Activated CD4-positive, alpha-beta T cell treated with anti-CD3 and anti-CD28 coated beads, Interleukin-2, amount 10 ng/mL, durations not matched to agents 7 days and 5 days (primary cell): Measurements from ENCODE around the gene TCFL5. TPM values are rescaled to one million over a fixed set of nuclear protein-coding genes. Genes with fewer than 3 reads are reported as not detected.
"Not testable (repeated sequence)": the region's sequence is repeated elsewhere in the genome, so short reads cannot be mapped to it uniquely, and the experiment has no call there.

Experiments used
- CTCF ChIA-PET: fragments of 350-600 bp; sonication (Branson Sonifier 250); formaldehyde crosslinking; loops from one replicate; lab custom pipeline; 2021; ENCODE audit warnings: antibody characterized with exemption; lab: Charles Lee
- POLR2A ChIA-PET: fragments of 350-600 bp; sonication (Branson Sonifier 250); formaldehyde crosslinking; loops from one replicate; lab custom pipeline; 2021; ENCODE audit warnings: antibody characterized with exemption; lab: Charles Lee
- DNase-seq: peaks from one replicate; pipeline ENCODE4 v3.0.0-alpha.2; 2020
- H3K27ac Mint-ChIP-seq: one replicate; pipeline ENCODE4 v1.8.0; 2021; ENCODE audit warnings: mild to moderate bottlenecking, moderate library complexity, mixed read lengths
- H3K27me3 Mint-ChIP-seq: one replicate; pipeline ENCODE4 v1.8.0; 2021; ENCODE audit warnings: mixed read lengths
- H3K36me3 Mint-ChIP-seq: one replicate; pipeline ENCODE4 v1.8.0; 2021; ENCODE audit warnings: low read depth, mixed read lengths
- H3K4me1 Mint-ChIP-seq: one replicate; pipeline ENCODE4 v1.8.0; 2021; ENCODE audit warnings: mixed read lengths
- H3K4me3 Mint-ChIP-seq: one replicate; pipeline ENCODE4 v1.8.0; 2021; ENCODE audit warnings: mild to moderate bottlenecking, moderate library complexity, mixed read lengths
- H3K9me3 Mint-ChIP-seq: one replicate; pipeline ENCODE4 v1.8.0; 2021; ENCODE audit warnings: mixed read lengths
- total RNA-seq, 2 experiments: library from RNA; stranded (reverse); gene quantifications; one replicate each; pipeline ENCODE4 v1.2.3, GENCODE V29; 2021

TCFL5 gene
- total RNA-seq, 2 experiments from 2014 or later, result 7.9 to 8.4 TPM

DNA sequence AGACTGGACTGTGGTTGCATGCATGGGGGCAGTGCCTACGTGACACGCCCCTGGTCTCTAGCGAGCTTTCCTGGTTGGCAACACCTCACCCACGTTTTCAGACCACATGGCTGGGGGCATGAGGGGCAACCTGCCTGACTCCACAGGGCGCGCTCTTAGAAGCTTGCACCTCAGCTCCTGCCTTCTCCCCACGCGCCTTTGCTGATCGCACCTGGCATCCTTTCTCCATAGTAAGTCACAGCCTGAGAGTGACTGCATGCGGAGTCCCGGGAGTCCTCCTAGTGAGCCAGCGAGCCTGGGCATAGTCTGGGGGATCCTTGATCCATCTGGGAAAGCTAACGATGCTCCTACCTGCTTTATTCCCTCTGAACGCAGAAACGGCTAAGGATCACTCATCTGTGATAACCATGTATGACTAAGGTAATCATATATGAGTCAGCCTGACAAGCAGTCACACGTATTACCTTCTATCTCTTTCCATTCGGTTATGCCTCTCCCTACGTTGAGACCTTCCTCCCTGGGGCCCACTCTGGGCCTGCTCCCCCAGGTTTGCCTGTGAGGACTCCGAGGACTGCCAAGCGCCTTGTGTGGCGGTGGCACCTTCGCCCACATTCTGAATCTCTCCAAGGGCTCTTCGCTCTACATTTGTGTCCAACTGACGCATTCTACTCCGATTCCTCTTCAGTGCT is 4.5 kb downstream of the TCFL5 start:
- peaks cover 2% of the 10 kb centered on the region for H3K9me3 Mint-ChIP-seq
- POLR2A ChIA-PET, result no interaction called here
- H3K27me3 Mint-ChIP-seq, result no peaks in the 10 kb centered on the region
- peaks cover 8% of the 10 kb centered on the region for H3K36me3 Mint-ChIP-seq
- peaks cover 18% of the 10 kb centered on the region for H3K4me1 Mint-ChIP-seq
- DNase-seq, result no peak
- no peak overlapping the region for H3K27ac Mint-ChIP-seq
- H3K4me3 Mint-ChIP-seq, result no peak overlapping the region
- CTCF ChIA-PET, result no interaction called here

DNA sequence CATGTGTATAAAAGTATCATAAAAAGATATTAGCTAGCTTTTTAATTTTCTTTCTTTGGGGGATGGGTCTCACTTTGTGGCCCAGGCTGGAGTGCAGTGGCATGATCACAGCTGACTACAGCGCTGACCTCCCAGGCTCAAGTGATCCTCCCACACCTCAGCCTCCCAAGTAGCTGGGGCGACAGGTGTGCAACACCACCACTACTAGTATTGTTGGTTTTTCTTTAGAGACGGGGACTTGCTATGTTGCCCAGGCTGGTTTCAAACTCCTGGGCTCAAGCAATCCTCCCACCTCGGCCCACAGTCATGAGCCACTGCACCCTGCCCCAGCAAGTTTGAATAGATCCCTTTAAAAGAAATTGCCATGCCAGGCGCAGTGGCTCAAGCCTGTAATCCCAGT is 6.5 kb downstream of the TCFL5 start:
- ChIA-PET CTCF (interaction anchor here (1.3 kb wide), 2 partner anchors 14 to 21 kb away, joined by 3 to 4 read pairs; no protein-coding TSS in a partner anchor), POLR2A (no interaction called here)
- H3K36me3 Mint-ChIP-seq, result peaks cover 6% of the 10 kb centered on the region
- H3K9me3 Mint-ChIP-seq, result no peaks in the 10 kb centered on the region
- H3K27ac Mint-ChIP-seq, result no peak overlapping the region
- no peak for DNase-seq
- peaks cover 10% of the 10 kb centered on the region for H3K4me1 Mint-ChIP-seq
- H3K4me3 Mint-ChIP-seq, result no peak overlapping the region
- H3K27me3 Mint-ChIP-seq, result no peaks in the 10 kb centered on the region

- DNase-seq, result no peak
- no peak overlapping the region for H3K4me3 Mint-ChIP-seq
- CTCF ChIA-PET, result interaction anchor here (1.3 kb wide), 1 partner anchor 15 kb away, joined by 3 read pairs; no protein-coding TSS in a partner anchor
- no peaks in the 10 kb centered on the region for H3K27me3 Mint-ChIP-seq
- no peak overlapping the region for H3K27ac Mint-ChIP-seq
- no peaks in the 10 kb centered on the region for H3K9me3 Mint-ChIP-seq
- peaks cover 3% of the 10 kb centered on the region for H3K4me1 Mint-ChIP-seq
- POLR2A ChIA-PET, result no interaction called here
- H3K36me3 Mint-ChIP-seq, result peaks cover 6% of the 10 kb centered on the region
These were observed 7.5 kb downstream of the TCFL5 start for GRCh38 chr20:62854121-62854520.

DNA sequence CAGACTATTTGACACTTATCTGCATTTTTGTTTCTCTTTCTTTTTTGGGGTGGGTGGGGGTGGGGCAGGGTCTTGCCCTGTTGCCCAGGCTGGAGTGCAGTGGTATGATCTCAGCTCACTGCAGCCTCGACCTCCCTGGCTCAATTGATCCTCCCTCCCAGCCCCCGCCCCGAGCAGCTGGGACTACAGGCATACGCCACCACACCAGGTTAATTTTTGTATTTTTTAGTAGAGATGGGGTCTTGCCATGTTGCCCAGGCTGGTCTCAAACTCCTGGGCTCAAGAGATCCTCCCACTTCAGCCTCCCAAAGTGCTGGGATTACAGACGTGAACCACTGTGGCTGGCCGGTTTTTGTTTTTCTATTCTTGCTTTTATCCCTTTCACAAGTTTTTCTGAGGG is 8.3 kb downstream of the TCFL5 start:
- DNase-seq, H3K4me1 Mint-ChIP-seq, H3K4me3 Mint-ChIP-seq: not testable (repeated sequence)

GRCh38 chr20:62852841-62853240 is 8.8 kb downstream of the TCFL5 start:
- POLR2A ChIA-PET, result no interaction called here
- peaks cover 6% of the 10 kb centered on the region for H3K36me3 Mint-ChIP-seq
- no peaks in the 10 kb centered on the region for H3K4me1 Mint-ChIP-seq
- H3K9me3 Mint-ChIP-seq, result no peaks in the 10 kb centered on the region
- CTCF ChIA-PET, result no interaction called here
- no peak overlapping the region for H3K27ac Mint-ChIP-seq
- no peaks in the 10 kb centered on the region for H3K27me3 Mint-ChIP-seq
- H3K4me3 Mint-ChIP-seq, result no peak overlapping the region
- DNase-seq, result no peak

More for the DNA sequence above, 8.3 kb downstream of the TCFL5 start:
- H3K36me3 Mint-ChIP-seq, H3K27me3 Mint-ChIP-seq, H3K27ac Mint-ChIP-seq, H3K9me3 Mint-ChIP-seq, CTCF ChIA-PET, POLR2A ChIA-PET: not testable (repeated sequence)

DNA sequence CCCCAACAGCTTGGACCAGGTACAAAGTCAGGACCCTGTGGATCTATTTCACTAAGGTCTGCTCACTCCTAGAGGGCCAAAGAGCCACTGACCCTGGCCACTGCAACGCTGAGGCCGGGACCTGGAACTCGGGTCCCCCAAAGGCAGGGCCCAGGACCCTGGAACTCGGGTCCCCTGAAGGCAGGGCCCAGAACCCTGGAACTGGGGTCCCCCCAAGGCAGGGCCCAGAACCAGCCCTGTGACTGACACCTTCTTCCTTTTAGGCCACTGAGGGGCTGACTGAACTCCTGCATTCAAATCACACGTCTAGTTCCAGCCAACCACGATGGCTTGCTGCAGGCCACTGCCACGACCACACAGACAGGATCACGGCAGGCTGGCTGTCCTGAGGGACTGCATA is 9.4 kb downstream of the TCFL5 start:
- no peak overlapping the region for H3K27ac Mint-ChIP-seq
- ChIA-PET CTCF (no interaction called here), POLR2A (no interaction called here)
- no peak for DNase-seq
- H3K36me3 Mint-ChIP-seq, result peaks cover 4% of the 10 kb centered on the region
- H3K4me3 Mint-ChIP-seq, result no peak overlapping the region
- no peaks in the 10 kb centered on the region for H3K4me1 Mint-ChIP-seq
- no peaks in the 10 kb centered on the region for H3K9me3 Mint-ChIP-seq
- no peaks in the 10 kb centered on the region for H3K27me3 Mint-ChIP-seq

- no peak for DNase-seq
- no peak overlapping the region for H3K4me3 Mint-ChIP-seq
- no peaks in the 10 kb centered on the region for H3K27me3 Mint-ChIP-seq
- ChIA-PET POLR2A (no interaction called here), CTCF (no interaction called here)
- H3K27ac Mint-ChIP-seq, result no peak overlapping the region
- H3K4me1 Mint-ChIP-seq, result no peaks in the 10 kb centered on the region
- no peaks in the 10 kb centered on the region for H3K36me3 Mint-ChIP-seq
- no peaks in the 10 kb centered on the region for H3K9me3 Mint-ChIP-seq
These were observed 11.2 kb downstream of the TCFL5 start for GRCh38 chr20:62850333-62850974.

GRCh38 chr20:62849431-62849830 is 12.2 kb downstream of the TCFL5 start:
- Mint-ChIP-seq H3K27ac (no peak overlapping the region), H3K36me3 (no peaks in the 10 kb centered on the region), H3K27me3 (no peaks in the 10 kb centered on the region), H3K9me3 (no peaks in the 10 kb centered on the region), H3K4me1 (no peaks in the 10 kb centered on the region), H3K4me3 (no peak overlapping the region)
- no peak for DNase-seq
- POLR2A ChIA-PET, result interaction anchor here (0.7 kb wide), 1 partner anchor 14 kb away, joined by 4 read pairs; no protein-coding TSS in a partner anchor
- CTCF ChIA-PET, result no interaction called here

DNA sequence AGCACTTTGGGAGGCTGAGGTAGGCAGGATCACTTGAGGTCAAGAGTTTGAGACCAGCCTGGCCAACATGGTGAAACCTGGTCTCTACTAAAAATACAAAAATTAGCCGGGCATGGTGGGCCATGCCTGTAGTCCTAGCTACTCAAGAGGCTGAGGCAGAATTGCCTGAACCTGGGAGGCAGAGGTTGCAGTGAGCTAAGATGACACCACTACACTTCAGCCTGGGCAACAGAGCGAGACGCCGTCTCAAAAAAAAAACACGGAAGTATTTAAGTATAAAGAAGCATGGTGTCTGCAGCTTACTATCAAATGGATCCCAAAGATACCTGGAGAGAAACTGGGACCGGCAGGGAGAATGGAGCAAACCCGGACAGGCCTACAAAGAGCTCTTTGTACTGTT is 12.7 kb downstream of the TCFL5 start:
- H3K4me1 Mint-ChIP-seq, H3K27ac Mint-ChIP-seq, DNase-seq, H3K4me3 Mint-ChIP-seq, H3K36me3 Mint-ChIP-seq, H3K9me3 Mint-ChIP-seq, H3K27me3 Mint-ChIP-seq, CTCF ChIA-PET: not testable (repeated sequence)
- POLR2A ChIA-PET, result interaction anchor here (0.7 kb wide), 1 partner anchor 14 kb away, joined by 4 read pairs; no protein-coding TSS in a partner anchor

DNA sequence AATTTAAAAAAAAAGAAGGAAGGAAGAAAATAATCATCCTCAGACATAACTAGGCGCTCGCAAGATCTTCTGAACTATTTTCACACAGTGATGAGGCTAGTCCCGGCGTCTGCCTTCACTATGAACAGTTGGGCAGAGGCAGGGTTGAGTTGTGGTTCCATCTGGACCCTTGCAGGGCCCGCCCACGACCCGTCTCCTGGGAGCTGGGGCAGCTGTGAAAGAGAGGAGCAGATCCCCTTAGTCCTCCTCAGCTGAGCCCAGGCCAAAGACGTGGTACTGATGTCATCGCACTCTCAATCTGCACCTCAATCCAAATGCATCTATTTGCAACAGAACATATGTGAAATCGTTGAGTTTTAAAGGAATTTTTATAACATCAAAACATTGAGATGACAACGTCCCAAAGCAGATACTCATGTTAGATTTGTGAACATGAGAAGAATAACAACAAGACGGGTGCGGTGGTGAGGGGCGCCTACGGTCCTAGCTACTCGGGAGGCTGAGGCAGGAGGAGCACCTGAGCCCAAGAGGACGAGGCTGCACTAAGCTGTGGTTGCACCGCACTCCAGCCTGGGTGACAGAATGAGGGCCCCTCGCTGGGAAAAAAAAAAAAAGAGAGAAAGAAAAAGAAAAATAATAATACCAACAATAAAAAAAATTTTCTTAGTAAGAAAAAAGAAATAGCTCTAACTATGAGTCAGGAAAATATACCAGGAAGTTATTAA is 15.3 kb downstream of the TCFL5 start:
- CTCF ChIA-PET, result interaction anchor here (0.6 to 1.2 kb wide), 5 partner anchors 24 to 1377 kb away, joined by 3 to 4 read pairs (median 3); no protein-coding TSS in a partner anchor
- no peaks in the 10 kb centered on the region for H3K9me3 Mint-ChIP-seq
- H3K27me3 Mint-ChIP-seq, result no peaks in the 10 kb centered on the region
- DNase-seq, result no peak
- H3K36me3 Mint-ChIP-seq, result no peaks in the 10 kb centered on the region
- no peaks in the 10 kb centered on the region for H3K4me1 Mint-ChIP-seq
- H3K27ac Mint-ChIP-seq, result no peak overlapping the region
- POLR2A ChIA-PET, result no interaction called here
- no peak overlapping the region for H3K4me3 Mint-ChIP-seq

DNA sequence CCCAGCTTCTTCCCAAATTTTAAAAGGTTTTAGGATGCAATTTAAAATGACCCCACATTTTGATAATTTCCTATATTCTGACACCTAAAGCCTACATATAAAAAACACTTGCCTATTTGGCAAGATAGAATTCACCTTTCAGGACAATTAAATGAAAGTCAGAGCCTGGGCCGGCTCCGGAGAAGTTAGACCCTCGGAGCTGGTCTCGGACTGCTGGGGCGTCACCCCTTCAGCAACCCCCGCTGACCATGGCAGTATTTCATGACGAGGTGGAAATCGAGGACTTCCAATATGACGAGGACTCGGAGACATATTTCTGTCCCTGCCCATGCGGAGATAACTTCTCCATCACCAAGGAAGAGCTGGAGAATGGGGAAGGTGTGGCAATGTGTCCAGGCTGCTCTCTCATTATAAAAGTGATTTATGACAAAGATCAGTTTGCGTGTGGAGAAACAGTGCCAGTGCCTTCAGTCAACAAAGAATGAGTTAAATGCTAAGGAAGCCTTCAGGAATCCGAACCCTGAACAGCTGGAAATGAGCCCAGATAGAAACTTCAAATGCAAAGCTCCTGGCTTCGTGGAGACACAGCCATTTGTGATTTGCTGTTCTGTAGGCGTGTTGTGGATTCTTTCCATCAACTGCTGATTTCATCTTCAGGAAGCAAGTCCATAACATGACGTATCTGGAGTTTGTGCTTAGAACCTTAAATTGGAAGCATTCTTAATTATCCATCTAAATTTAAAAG is 16.0 kb downstream of the TCFL5 start:
- Mint-ChIP-seq H3K36me3 (no peaks in the 10 kb centered on the region), H3K4me1 (no peaks in the 10 kb centered on the region), H3K9me3 (no peaks in the 10 kb centered on the region), H3K4me3 (no peak overlapping the region), H3K27me3 (no peaks in the 10 kb centered on the region), H3K27ac (no peak overlapping the region)
- DNase-seq, result no peak
- POLR2A ChIA-PET, result no interaction called here
- CTCF ChIA-PET, result interaction anchor here (1.2 kb wide), 1 partner anchor 23 kb away, joined by 3 read pairs; no protein-coding TSS in a partner anchor

DNA sequence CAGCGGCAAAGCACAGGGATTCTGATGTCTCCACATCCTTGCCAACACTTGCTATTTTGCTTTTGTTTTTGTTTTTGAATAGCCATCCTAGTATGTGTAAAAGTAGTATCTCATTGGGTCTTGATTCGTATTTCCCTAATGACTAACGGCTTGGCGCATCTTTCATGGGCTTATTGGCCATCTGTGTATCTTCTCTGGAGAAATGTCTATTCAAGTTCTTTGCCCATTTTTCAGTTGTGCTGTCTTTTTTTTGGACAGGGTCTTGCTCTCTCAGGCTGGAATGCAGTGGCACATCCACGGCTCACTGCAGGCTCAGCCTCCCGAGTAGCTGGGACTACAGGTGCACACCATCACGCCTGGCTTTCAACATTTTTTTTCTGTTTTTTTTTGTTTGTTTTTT is 17.4 kb downstream of the TCFL5 start:
- ChIA-PET CTCF (interaction anchor here (1.2 kb wide), 2 partner anchors 11 to 23 kb away, joined by 3 to 4 read pairs; no protein-coding TSS in a partner anchor), POLR2A (no interaction called here)

More for the DNA sequence above, 17.4 kb downstream of the TCFL5 start:
- no peaks in the 10 kb centered on the region for H3K36me3 Mint-ChIP-seq
- no peak overlapping the region for H3K4me3 Mint-ChIP-seq
- no peak for DNase-seq
- H3K4me1 Mint-ChIP-seq, result no peaks in the 10 kb centered on the region
- no peaks in the 10 kb centered on the region for H3K9me3 Mint-ChIP-seq
- no peaks in the 10 kb centered on the region for H3K27me3 Mint-ChIP-seq
- no peak overlapping the region for H3K27ac Mint-ChIP-seq
